ENCODE data around the gene DCLK1.

The DCLK1 gene

GRCh38 chr13:35780613-35781012 lies 350.6 kb downstream of the DCLK1 start:
- no peak for DNase-seq

DNA sequence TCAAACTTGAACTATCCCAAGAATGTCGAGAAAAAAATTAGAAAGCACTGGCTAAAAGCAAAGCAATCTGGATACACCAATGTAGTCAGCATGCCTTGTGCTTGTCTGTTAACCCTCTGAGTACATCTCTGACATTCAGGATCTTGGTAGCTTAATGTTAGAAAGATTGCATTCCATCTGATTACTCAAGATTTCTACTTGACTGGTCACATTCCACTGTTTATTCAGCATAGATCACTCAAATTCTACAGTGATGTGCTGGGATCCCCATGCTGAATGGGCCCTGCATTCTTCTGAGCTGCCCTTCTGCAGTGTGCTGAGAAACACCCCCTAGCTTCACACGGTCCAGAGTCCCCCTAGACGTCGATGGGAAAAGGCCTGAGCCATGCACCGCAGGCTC lies 359.3 kb downstream of the DCLK1 start:
- no peak for DNase-seq

DNA sequence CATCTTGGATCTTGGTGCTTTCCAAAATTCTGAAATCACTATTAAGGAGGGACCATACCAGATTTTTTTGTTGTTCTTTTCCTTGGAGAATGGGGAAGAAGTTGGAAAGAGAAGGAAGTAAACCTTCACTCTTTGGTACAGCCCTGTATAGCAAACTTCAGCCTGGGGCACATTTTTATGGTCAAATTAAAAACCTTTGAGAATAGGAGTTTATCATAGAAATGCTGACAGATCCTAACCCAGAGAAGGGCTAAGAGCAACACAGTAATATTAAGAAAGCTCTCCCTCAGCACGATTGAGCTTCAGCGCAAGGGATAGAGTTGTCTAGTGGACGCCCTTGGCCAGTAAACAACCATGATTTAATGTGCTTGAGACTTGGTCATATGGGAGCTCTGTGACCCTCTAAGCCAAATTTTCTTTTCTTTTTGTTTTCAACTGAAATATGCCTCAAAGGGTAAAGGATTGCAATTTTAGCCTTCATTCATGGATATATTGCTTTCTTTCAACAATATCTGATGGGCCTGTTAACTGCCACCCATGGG lies 360.4 kb downstream of the DCLK1 start:
- DNase-seq: no peak

GRCh38 chr13:35769812-35770211 lies 361.4 kb downstream of the DCLK1 start:
- no peak for DNase-seq

DNA sequence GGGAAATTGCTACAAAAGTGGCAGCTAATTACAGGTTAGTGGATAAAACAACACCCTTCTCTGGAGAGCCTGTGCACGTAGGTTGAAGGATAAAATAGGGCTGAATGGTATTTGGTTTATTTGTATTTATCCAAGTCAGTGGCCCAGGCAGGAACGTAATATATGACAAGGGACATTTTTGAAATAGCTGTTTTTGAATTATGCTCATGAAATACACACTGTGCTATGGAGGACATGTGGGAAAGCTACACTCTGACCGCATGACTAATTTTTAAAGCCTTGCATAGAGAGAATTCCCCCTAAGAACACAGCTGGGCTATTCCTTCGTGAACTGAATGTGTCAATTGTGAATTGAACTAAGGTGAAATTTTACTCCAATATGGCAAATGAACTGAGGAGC lies 362.6 kb downstream of the DCLK1 start:
- DNase-seq: no peak

GRCh38 chr13:35768073-35768472 lies 363.1 kb downstream of the DCLK1 start:
- DNase-seq: peak; percentile 64

- peak; percentile 66 for DNase-seq
These were observed 363.8 kb downstream of the DCLK1 start for GRCh38 chr13:35767256-35767976.

DNA sequence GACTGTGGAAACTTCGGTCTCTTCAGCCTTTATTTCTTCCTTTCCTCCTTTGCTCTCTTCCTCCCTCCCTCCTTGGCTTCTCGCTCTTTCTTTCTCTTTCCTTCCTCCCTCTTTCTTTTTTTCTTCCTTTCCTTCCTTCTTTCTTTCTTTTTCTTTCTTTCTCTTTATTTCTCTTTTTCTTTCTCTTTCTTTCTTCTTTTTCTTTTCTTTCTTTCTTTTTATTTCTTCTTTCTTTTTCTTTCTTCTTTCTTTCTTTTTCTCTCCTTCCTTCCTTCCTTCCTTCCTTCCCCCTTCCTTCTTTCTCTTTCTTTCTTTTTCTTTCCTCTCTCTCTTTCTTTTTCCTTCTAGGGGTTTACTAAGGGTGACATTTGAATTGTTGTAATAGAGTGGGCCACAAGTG lies 364.5 kb downstream of the DCLK1 start:
- no peak for DNase-seq

DNA sequence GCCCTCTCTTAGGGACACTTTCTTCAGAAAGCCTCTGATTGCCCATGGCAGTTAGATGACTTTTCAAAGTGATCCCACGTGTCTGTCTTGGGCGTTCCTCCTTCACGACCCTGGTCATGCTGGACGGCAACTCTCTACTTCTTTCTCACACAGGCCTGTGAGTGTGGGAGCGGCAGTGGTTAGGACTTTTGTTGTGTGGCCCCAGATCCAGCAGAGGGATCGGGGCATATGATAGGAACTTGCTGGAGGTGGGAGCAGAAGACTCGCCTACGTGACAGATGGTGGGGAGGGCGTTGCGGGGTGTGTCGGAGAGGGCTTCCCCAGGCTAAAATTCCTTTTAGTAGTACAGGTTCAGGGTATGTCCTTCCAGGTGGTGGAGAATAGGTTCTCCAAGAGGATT lies 365.2 kb downstream of the DCLK1 start:
- no peak for DNase-seq

DNA sequence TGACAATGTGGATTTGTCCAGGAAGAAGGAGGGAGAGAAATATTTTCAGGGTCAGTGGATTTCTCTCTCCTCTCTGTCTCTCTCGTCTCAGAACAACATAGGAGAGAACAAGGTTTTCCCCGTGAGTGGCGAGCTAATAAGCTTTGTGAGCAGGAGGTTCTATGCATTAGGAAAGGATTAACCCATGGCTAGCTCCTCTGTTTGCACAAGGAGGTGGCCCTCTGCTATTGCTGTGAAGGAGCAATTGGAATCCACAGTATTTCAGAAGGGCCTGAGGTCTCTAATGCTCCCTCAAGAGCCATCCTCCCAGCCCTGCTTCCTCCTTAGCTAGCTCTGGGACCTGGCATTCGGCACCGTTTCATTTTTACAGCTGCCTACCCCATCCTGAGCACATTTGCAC lies 365.8 kb downstream of the DCLK1 start:
- no peak for DNase-seq

DNA sequence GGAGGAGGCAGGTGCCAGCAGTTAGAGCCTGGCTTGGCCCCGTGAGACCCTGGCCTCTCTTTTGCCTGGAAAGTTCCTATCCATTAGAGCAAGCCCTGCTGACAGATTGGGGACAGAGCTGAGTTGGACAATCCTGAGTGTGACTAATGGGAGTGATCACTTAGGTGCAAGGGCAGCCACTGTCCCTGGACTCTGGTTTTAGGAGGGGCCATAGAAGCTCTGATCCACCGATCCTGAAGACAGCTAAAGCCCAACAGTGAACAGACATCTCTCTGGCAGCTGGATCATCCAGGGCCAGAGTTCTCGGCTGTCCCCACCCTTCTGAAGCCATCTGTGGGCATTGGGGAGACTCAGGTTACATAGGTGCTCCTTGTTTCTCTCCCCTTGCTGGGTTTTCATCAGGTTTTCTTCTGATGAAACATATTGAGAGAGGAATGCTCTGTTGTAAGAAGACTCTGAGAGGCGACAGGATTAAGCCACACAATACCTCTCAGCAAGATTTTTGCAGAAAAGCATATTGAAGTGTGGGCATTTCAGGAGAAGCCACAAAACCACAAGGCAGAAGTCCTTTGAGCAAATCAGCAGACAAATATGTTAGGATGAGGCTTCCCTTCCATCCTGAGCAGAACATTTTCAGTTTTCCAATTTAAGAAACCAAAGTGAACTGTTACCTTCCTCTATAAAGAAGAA lies 366.7 kb downstream of the DCLK1 start:
- DNase-seq: no peak

GRCh38 chr13:35763782-35764123 lies 367.4 kb downstream of the DCLK1 start:
- DNase-seq: no peak

DNA sequence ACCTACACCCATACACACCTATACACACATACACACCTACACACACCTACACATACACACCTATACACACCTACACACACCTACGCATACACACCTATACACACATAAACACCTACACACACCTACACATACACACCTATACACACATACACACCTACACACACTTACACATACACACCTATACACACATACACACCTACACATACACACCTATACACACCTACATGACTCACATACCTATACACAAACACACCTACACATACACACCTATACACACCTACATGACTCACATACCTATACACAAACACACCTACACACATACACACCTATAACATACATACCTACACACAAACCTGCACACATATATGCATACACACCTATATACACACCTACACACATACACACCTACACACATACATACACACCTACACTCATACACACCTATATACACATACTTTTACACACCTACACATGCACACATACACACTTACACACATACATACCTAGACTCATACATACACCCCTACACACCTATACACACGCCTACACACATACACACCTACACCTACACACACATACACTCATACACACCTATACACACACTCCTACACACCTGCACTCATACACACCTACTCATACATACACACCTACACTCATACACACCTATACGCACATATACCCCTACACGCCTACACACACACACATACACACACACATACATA lies 368.0 kb downstream of the DCLK1 start:
- no peak for DNase-seq

- DNase-seq: no peak
These were observed 369.5 kb downstream of the DCLK1 start for GRCh38 chr13:35761440-35762252.

- DNase-seq: no peak
These were observed 370.4 kb downstream of the DCLK1 start for GRCh38 chr13:35760735-35761281.

- DNase-seq: no peak
These were observed 383.6 kb downstream of the DCLK1 start for GRCh38 chr13:35747594-35747993.

- DNase-seq: peak; percentile 25
These were observed 386.5 kb downstream of the DCLK1 start for GRCh38 chr13:35744566-35745178.

DNA sequence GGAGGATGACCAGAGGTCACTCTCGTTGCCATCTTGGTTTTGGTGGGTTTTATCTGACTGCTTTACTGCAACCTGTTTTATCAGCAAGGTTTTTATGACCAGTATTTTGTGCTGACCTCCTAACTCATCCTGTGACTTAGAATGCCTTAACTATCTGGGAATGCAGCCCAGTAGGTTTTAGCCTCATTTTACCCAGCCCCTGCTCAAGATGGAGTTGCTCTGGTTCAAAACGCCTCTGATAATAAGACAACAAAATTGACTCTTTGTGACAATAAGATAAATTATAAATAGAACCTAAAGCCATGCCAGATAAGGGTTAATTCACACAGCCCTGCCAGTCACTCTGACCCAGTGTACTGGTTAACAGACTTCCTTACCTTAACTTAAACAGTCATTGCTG lies 387.0 kb downstream of the DCLK1 start:
- DNase-seq: no peak

GRCh38 chr13:35743165-35743564 lies 388.0 kb downstream of the DCLK1 start:
- no peak for DNase-seq

- no peak for DNase-seq
These were observed 389.5 kb downstream of the DCLK1 start for GRCh38 chr13:35741657-35742056.

DNA sequence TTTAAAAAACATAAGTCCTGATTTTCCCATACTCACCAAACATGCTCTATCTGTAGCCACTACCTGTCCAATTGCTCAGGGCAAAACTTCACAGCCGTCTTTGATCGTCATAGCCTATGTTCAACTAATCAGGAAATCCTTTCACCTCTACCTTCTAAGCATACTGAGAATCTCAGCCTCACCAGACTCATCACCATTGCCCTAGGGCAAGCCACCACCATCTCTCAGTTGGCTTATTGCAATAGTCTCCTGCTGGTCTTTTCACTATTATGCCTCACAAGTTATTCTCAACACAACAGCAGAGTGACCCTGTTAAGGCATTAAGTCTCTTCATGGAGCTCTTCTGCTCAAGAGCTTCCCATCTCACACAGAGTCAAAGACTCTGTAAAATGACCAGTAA lies 394.3 kb downstream of the DCLK1 start:
- DNase-seq: no peak

- no peak for DNase-seq
These were observed 397.4 kb downstream of the DCLK1 start for GRCh38 chr13:35733827-35734226.

Data from NCI-H2171 (cell line).